Neural cell (in vitro differentiated cells): Measurements from ENCODE around the gene GLYATL1. TPM values are rescaled to one million over a fixed set of nuclear protein-coding genes. Genes with fewer than 3 reads are reported as not detected.
A peak's percentile ranks its signal among the peaks of the same experiment; 100 is the strongest.

Experiments used
- H2AFZ ChIP-seq: fragments of 200-600, 300-800 bp; sonication (generic), shearing (Covaris generic); 2 replicates; pipeline ENCODE4 v1.6.0; 2014; ENCODE audit warnings: low read depth, mild to moderate bottlenecking, antibody characterized with exemption, low read length, moderate library complexity
- H3F3A ChIP-seq: fragments of 200-600 bp; shearing (Covaris generic); 2 replicates; pipeline ENCODE4 v1.6.1; 2016; ENCODE audit warnings: mild to moderate bottlenecking, moderate library complexity, mixed read lengths, antibody characterized with exemption, low read length; ENCODE audit not compliant: insufficient read depth, poor library complexity, severe bottlenecking
- H3K27ac ChIP-seq: fragments of 200-600, 300-800 bp; sonication (generic), shearing (Covaris generic); 2 replicates; pipeline ENCODE4 v1.5.1; 2014; ENCODE audit warnings: mild to moderate bottlenecking, low read length, moderate library complexity
- H3K27me3 ChIP-seq: fragments of 300-800, 200-600 bp; sonication (generic), shearing (Covaris generic); 2 replicates; pipeline ENCODE4 v1.6.0; 2014; ENCODE audit warnings: mild to moderate bottlenecking, low read depth, low read length, moderate library complexity; ENCODE audit not compliant: insufficient read depth
- H3K36me3 ChIP-seq: fragments of 300-800, 200-600 bp; sonication (generic), shearing (Covaris generic); 2 replicates; pipeline ENCODE4 v1.5.1; 2014; ENCODE audit warnings: mild to moderate bottlenecking, antibody characterized with exemption, low read length, moderate library complexity; ENCODE audit not compliant: insufficient read depth
- H3K4me2 ChIP-seq: fragments of 300-800, 200-600 bp; sonication (generic), shearing (Covaris generic); 2 replicates; pipeline ENCODE4 v1.6.0; 2014; ENCODE audit warnings: mild to moderate bottlenecking, low read length
- H3K4me3 ChIP-seq: fragments of 300-800, 200-600 bp; sonication (generic), shearing (Covaris generic); 2 replicates; pipeline ENCODE4 v1.5.1; 2014; ENCODE audit warnings: mild to moderate bottlenecking, low read length, moderate library complexity
- H3K79me2 ChIP-seq: fragments of 200-600 bp; shearing (Covaris generic); replicated peaks from 2 replicates; pipeline ENCODE4 v1.6.0; 2014; ENCODE audit warnings: mild to moderate bottlenecking, low read length, moderate library complexity; ENCODE audit not compliant: insufficient read depth
- H3K9ac ChIP-seq: fragments of 300-800, 200-600 bp; sonication (generic), shearing (Covaris generic); 2 replicates; pipeline ENCODE4 v1.6.1; 2016; ENCODE audit warnings: mild to moderate bottlenecking, low read length, mixed read lengths
- H3K9me2 ChIP-seq: fragments of 200-600 bp; shearing (Covaris generic); 2 replicates; pipeline ENCODE4 v1.6.1; 2016; ENCODE audit warnings: mild to moderate bottlenecking, low read length, mixed read lengths; ENCODE audit not compliant: insufficient read depth
- H3K9me3 ChIP-seq: fragments of 200-600, 300-800 bp; sonication (generic), shearing (Covaris generic); 2 replicates; pipeline ENCODE4 v1.6.1; 2016; ENCODE audit warnings: mild to moderate bottlenecking, mixed run types, low read length, moderate library complexity, mixed read lengths
- H4K20me1 ChIP-seq: fragments of 200-600 bp; shearing (Covaris generic); 2 replicates; pipeline ENCODE4 v1.6.1; 2016; ENCODE audit warnings: mild to moderate bottlenecking, mixed run types; ENCODE audit not compliant: insufficient read depth
- EP300 ChIP-seq: fragments of 450-650 bp; conservative IDR thresholded peaks from 2 replicates; pipeline ENCODE4 v1.6.1; 2014; ENCODE audit warnings: antibody characterized with exemption, mild to moderate bottlenecking, moderate library complexity; ENCODE audit not compliant: poor library complexity, severe bottlenecking
- EZH2 ChIP-seq: fragments of 200-600, 300-800 bp; shearing (Covaris generic), sonication (generic); IDR thresholded peaks from 2 replicates; pipeline ENCODE4 v1.6.1; 2014; ENCODE audit warnings: antibody characterized with exemption, low read length, borderline replicate concordance, mild to moderate bottlenecking; ENCODE audit not compliant: insufficient read depth, poor library complexity, severe bottlenecking
- MXI1 ChIP-seq: fragments of 450-650 bp; conservative IDR thresholded peaks from 2 replicates; pipeline ENCODE4 v1.6.1; 2014; ENCODE audit warnings: antibody characterized with exemption, mild to moderate bottlenecking; ENCODE audit not compliant: poor library complexity, severe bottlenecking
- POLR2AphosphoS5 ChIP-seq: IDR thresholded peaks from 2 replicates; pipeline ENCODE4 v1.6.1; 2012
- RAD21 ChIP-seq: fragments of 450-650 bp; conservative IDR thresholded peaks from 2 replicates; pipeline ENCODE4 v1.6.1; 2014; ENCODE audit warnings: antibody characterized with exemption, mild to moderate bottlenecking, moderate library complexity
- SMC3 ChIP-seq: fragments of 450-650 bp; conservative IDR thresholded peaks from 2 replicates; pipeline ENCODE4 v1.6.1; 2014; ENCODE audit warnings: antibody characterized with exemption, mild to moderate bottlenecking, moderate library complexity; ENCODE audit not compliant: poor library complexity
- TAF1 ChIP-seq: IDR thresholded peaks from 2 replicates; pipeline ENCODE4 v1.6.1; 2012; ENCODE audit warnings: low read depth
- polyA plus RNA-seq: library from polyadenylated mRNA; depleted of rRNA; stranded (reverse); fragments of >200 nt; gene quantifications from 2 replicates; pipeline ENCODE4 v1.2.3, GENCODE V29; 2014
- TF ChIP-seq, protein P1 (sequence below): IDR thresholded peaks from 2 replicates; pipeline ENCODE4 v1.6.1; 2012; ENCODE audit warnings: borderline replicate concordance
- TF ChIP-seq, protein P2 (sequence below): fragments of 450-650 bp; IDR thresholded peaks from 2 replicates; pipeline ENCODE4 v1.5.1; 2014; ENCODE audit warnings: antibody characterized with exemption, mild to moderate bottlenecking, moderate library complexity; ENCODE audit not compliant: poor library complexity, severe bottlenecking

GLYATL1 gene
- polyA plus RNA-seq, 1 donor from 2014 or later, result 0.84 TPM

DNA sequence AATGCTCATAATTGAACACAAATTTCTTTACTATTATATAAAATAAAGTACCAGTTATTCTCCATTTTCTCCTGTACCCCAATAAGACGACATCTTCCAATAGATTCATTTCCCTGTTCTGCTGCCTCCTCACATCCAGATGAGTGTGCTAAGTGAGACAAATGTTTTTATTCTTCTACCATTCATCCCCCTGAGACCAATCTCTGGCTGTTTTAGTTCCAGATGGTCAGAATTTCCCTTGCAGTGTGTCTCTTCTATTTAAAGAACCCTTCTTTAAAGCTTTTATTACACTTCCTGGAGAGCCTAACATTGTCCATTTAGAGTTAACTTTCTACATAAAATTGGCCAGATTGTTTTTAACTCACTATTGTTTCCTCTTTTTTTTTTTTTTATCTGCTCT is 41.2 kb upstream of the GLYATL1 start:
- no peaks in the 10 kb centered on the region for H3K9me3 ChIP-seq
- no peaks in the 10 kb centered on the region for H3F3A ChIP-seq
- no peaks in the 10 kb centered on the region for H3K27me3 ChIP-seq
- H2AFZ ChIP-seq, result no peak overlapping the region
- H3K27ac ChIP-seq, result no peak overlapping the region
- no peaks in the 10 kb centered on the region for H3K9me2 ChIP-seq
- no peaks in the 10 kb centered on the region for H3K36me3 ChIP-seq
- no peak overlapping the region for H3K9ac ChIP-seq
- H3K4me2 ChIP-seq, result no peak overlapping the region
- TF ChIP-seq, protein P1, sequence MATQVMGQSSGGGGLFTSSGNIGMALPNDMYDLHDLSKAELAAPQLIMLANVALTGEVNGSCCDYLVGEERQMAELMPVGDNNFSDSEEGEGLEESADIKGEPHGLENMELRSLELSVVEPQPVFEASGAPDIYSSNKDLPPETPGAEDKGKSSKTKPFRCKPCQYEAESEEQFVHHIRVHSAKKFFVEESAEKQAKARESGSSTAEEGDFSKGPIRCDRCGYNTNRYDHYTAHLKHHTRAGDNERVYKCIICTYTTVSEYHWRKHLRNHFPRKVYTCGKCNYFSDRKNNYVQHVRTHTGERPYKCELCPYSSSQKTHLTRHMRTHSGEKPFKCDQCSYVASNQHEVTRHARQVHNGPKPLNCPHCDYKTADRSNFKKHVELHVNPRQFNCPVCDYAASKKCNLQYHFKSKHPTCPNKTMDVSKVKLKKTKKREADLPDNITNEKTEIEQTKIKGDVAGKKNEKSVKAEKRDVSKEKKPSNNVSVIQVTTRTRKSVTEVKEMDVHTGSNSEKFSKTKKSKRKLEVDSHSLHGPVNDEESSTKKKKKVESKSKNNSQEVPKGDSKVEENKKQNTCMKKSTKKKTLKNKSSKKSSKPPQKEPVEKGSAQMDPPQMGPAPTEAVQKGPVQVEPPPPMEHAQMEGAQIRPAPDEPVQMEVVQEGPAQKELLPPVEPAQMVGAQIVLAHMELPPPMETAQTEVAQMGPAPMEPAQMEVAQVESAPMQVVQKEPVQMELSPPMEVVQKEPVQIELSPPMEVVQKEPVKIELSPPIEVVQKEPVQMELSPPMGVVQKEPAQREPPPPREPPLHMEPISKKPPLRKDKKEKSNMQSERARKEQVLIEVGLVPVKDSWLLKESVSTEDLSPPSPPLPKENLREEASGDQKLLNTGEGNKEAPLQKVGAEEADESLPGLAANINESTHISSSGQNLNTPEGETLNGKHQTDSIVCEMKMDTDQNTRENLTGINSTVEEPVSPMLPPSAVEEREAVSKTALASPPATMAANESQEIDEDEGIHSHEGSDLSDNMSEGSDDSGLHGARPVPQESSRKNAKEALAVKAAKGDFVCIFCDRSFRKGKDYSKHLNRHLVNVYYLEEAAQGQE, result no peak
- TF ChIP-seq, protein P2, sequence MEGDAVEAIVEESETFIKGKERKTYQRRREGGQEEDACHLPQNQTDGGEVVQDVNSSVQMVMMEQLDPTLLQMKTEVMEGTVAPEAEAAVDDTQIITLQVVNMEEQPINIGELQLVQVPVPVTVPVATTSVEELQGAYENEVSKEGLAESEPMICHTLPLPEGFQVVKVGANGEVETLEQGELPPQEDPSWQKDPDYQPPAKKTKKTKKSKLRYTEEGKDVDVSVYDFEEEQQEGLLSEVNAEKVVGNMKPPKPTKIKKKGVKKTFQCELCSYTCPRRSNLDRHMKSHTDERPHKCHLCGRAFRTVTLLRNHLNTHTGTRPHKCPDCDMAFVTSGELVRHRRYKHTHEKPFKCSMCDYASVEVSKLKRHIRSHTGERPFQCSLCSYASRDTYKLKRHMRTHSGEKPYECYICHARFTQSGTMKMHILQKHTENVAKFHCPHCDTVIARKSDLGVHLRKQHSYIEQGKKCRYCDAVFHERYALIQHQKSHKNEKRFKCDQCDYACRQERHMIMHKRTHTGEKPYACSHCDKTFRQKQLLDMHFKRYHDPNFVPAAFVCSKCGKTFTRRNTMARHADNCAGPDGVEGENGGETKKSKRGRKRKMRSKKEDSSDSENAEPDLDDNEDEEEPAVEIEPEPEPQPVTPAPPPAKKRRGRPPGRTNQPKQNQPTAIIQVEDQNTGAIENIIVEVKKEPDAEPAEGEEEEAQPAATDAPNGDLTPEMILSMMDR, result no peak
- no peak for TF ChIP-seq POLR2AphosphoS5
- TF ChIP-seq RAD21, result no peak
- TF ChIP-seq SMC3, result no peak
- no peak for TF ChIP-seq TAF1
- no peak for TF ChIP-seq EP300
- TF ChIP-seq EZH2, result no peak
- no peak for TF ChIP-seq MXI1
- H4K20me1 ChIP-seq, result no peaks in the 10 kb centered on the region
- H3K4me3 ChIP-seq, result no peak overlapping the region
- H3K79me2 ChIP-seq, result no peaks in the 10 kb centered on the region

DNA sequence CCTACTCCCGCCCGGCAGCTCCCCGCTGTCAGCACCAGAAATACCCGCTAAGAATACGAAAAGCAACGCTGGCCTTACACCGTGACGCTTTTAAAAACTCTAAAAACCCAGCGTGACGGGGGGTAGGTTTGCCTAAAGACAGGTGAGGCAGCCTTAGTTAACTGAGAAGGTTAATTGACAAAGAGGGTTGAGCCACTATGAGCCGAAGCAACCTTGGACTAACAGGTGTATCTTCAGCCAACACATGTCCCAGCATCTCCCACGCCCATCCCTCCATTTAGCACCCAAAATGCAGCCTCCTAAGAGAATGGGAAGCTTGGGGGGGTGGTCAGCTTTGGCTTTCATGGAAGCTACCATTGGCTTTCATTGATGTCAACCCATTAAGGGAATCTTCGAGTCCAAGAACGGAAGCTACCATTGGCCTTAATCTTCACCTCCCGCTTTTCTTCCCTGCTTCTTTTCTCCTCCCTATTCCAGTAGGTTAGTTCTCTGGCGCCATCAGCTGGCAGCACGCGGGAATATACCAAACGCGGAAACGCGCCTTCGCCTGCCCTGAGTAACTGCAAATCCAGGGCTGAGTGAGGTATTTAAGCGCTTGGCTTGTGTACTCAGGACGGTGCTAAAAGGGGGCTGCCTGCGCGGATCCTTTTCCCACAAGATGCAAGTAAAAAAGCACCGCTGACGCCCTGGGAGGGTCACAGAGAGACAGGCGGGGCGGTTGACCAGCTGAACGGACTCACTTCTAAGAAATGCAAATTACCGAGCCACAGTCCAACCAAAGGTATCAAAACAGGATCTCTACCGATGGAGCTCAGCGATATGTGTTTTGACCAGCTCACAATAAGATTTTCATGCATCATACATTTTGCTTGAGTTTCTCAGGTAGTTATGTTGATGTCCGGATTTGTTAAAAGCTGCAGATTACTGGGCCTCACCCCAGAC is 38.5 kb upstream of the GLYATL1 start:
- H3K9me2 ChIP-seq, result no peaks in the 10 kb centered on the region
- H2AFZ ChIP-seq, result no peak overlapping the region
- no peak overlapping the region for H3K27ac ChIP-seq
- TF ChIP-seq RAD21 (peak; percentile 63), SMC3 (peak; percentile 59), MXI1 (no peak), TAF1 (no peak), POLR2AphosphoS5 (no peak)
- TF ChIP-seq, protein P2, result peak; percentile 73
- TF ChIP-seq, protein P1, result no peak
- no peaks in the 10 kb centered on the region for H3K9me3 ChIP-seq
- H3K36me3 ChIP-seq, result no peaks in the 10 kb centered on the region
- no peaks in the 10 kb centered on the region for H4K20me1 ChIP-seq
- no peaks in the 10 kb centered on the region for H3K79me2 ChIP-seq
- peak overlapping the region; percentile 36 for H3K4me3 ChIP-seq
- no peaks in the 10 kb centered on the region for H3K27me3 ChIP-seq
- H3K4me2 ChIP-seq, result no peak overlapping the region
- no peak overlapping the region for H3K9ac ChIP-seq
- no peaks in the 10 kb centered on the region for H3F3A ChIP-seq
